ENCODE measurements around the gene H2BK1.

DNA sequence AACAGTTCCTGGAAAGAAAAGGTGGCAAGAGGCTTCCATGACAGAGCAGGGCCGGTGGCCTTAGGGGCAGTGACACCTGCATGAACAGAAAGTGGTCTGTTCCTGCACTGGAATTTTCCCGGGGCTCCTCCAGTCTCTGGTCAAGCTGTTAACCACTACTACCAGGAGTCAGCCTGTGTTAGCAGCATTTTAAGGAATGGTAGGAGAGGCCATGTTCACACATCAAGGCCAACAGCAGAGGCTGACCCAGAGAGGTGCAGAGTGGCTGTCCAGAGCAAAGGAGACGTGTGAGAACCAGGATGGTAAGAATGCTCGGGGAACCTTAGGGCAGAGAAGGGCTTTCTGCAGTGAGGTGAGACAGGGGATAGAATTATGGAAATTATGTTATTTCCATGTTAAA is 8.5 kb downstream of the H2BK1 start:
- no peak for TF ChIP-seq EZH2 (IDR thresholded peaks at IDR 0.05; ENCODE audit: insufficient read depth, poor library complexity, severe bottlenecking)
- TF ChIP-seq EZH2phosphoT487 (IDR thresholded peaks at IDR 0.05; ENCODE audit: insufficient read depth, low read depth), result no peak
